PC-3 (cell line): ENCODE measurements around the gene RAB7B. TPM values are rescaled to one million over a fixed set of nuclear protein-coding genes. Genes with fewer than 3 reads are reported as not detected.

Source experiments
- ATAC-seq: fragments of 200-7000 bp; cut with Tn5 transposase; 2 replicates; pipeline ENCODE4 v1.9.1; 2020; ENCODE audit warnings: mild to moderate bottlenecking, moderate library complexity
- BruUV-seq: library from RNA; stranded (reverse); fragments of 400-500 nt; replicated peaks from 2 replicates; lab custom pipeline; 2021; lab: Mats Ljungman, UMichigan
- CTCF ChIA-PET: fragments of 300-600 bp; sonication (Branson Sonifier 250); formaldehyde crosslinking; loops from one replicate; lab custom pipeline; 2022; ENCODE audit warnings: antibody characterized with exemption; lab: Charles Lee
- POLR2A ChIA-PET: fragments of 300-600 bp; sonication (Branson Sonifier 250); formaldehyde crosslinking; loops from one replicate; lab custom pipeline; 2022; ENCODE audit warnings: antibody characterized with exemption; ENCODE audit not compliant: unreplicated experiment; lab: Charles Lee
- DNase-seq: peaks from one replicate; pipeline ENCODE4 v3.0.0-alpha.2; 2015
- H2AFZ ChIP-seq: fragments of 300-600 bp; sonication (generic); 2 replicates; pipeline ENCODE4 v1.6.0; 2016; ENCODE audit warnings: antibody characterized with exemption, low read length
- H3F3A ChIP-seq: fragments of 300-600 bp; sonication (generic); one replicate; pipeline ENCODE4 v1.6.0; 2017; ENCODE audit warnings: antibody characterized with exemption, low read length, control low read depth, mild to moderate bottlenecking; ENCODE audit not compliant: unreplicated experiment
- H3K27ac ChIP-seq: fragments of 300-600 bp; sonication (generic); 2 replicates; pipeline ENCODE4 v1.5.1; 2016; ENCODE audit warnings: mild to moderate bottlenecking, low read length
- H3K27me3 ChIP-seq: fragments of 300-600 bp; sonication (generic); 2 replicates; pipeline ENCODE4 v1.6.1; 2016; ENCODE audit warnings: low read length, mixed read lengths
- H3K36me3 ChIP-seq: fragments of 300-600 bp; sonication (generic); 2 replicates; pipeline ENCODE4 v1.6.1; 2016; ENCODE audit warnings: low read depth, mixed run types, low read length, mixed read lengths
- H3K4me1 ChIP-seq: fragments of 300-600 bp; sonication (generic); 2 replicates; pipeline ENCODE4 v1.5.1; 2016; ENCODE audit warnings: low read length; ENCODE audit not compliant: insufficient read depth
- H3K4me2 ChIP-seq: fragments of 300-600 bp; sonication (generic); 2 replicates; pipeline ENCODE4 v1.6.0; 2016; ENCODE audit warnings: low read length
- H3K4me3 ChIP-seq: fragments of 300-600 bp; sonication (generic); 2 replicates; pipeline ENCODE4 v1.5.1; 2016; ENCODE audit warnings: mild to moderate bottlenecking, low read length, mixed read lengths
- H3K79me2 ChIP-seq: fragments of 300-600 bp; sonication (generic); 2 replicates; pipeline ENCODE4 v1.6.1; 2017; ENCODE audit warnings: low read length, mixed read lengths
- H3K9ac ChIP-seq: fragments of 300-600 bp; sonication (generic); 2 replicates; pipeline ENCODE4 v1.6.0; 2016; ENCODE audit warnings: mild to moderate bottlenecking, low read length
- H3K9me2 ChIP-seq: fragments of 300-600 bp; sonication (generic); replicated peaks from 2 replicates; pipeline ENCODE4 v1.6.1; 2016; ENCODE audit warnings: mixed run types, low read length, mixed read lengths
- H3K9me3 ChIP-seq: fragments of 300-600 bp; sonication (generic); 2 replicates; pipeline ENCODE4 v1.6.1; 2016; ENCODE audit warnings: low read length, mixed read lengths
- H4K20me1 ChIP-seq: fragments of 300-600 bp; sonication (generic); 2 replicates; pipeline ENCODE4 v1.6.1; 2016; ENCODE audit warnings: low read length, mixed read lengths
- CTCF ChIP-seq: fragments of 300-600 bp; sonication (generic); conservative IDR thresholded peaks from 2 replicates; pipeline ENCODE4 v1.5.1; 2017; ENCODE audit warnings: antibody characterized with exemption, low read depth, mild to moderate bottlenecking, low read length
- EZH2 ChIP-seq: fragments of 300-600 bp; sonication (generic); IDR thresholded peaks from one replicate; pipeline ENCODE4 v1.6.1; 2017; ENCODE audit warnings: antibody characterized with exemption, mild to moderate bottlenecking, low read length; ENCODE audit not compliant: unreplicated experiment
- EZH2phosphoT487 ChIP-seq: fragments of 300-600 bp; sonication (generic); IDR thresholded peaks from 2 replicates; pipeline ENCODE4 v1.6.1; 2018; ENCODE audit warnings: mild to moderate bottlenecking, antibody characterized with exemption, low read length, borderline replicate concordance
- intact Hi-C: fragments of 100-400 bp; cut with micrococcal nuclease; formaldehyde crosslinking; loops from 2 replicates; pipeline ENCODE4 v1.9.0; 2023
- total RNA-seq: library from RNA; depleted of rRNA; stranded (reverse); fragments of >200 nt; gene quantifications from 2 replicates; pipeline ENCODE4 v1.2.3, GENCODE V29; 2014

Gene RAB7B
- total RNA-seq, 1 experiment from 2014 or later = not detected

- no peaks in the 10 kb centered on the region for H3K27me3 ChIP-seq
- H3K9ac ChIP-seq = no peak overlapping the region
- no peak overlapping the region for H3K27ac ChIP-seq
- CTCF ChIA-PET = no interaction called here
- POLR2A ChIA-PET = no interaction called here
- no peaks in the 10 kb centered on the region for H3K79me2 ChIP-seq
- no peak overlapping the region for H3K4me3 ChIP-seq
- intact Hi-C loops = no loop called here
- peaks cover 30% of the 10 kb centered on the region for H3K4me1 ChIP-seq
- no peaks in the 10 kb centered on the region for H3F3A ChIP-seq
- H4K20me1 ChIP-seq = no peaks in the 10 kb centered on the region
- TF ChIP-seq EZH2 (no peak), EZH2phosphoT487 (no peak), CTCF (no peak)
- DNase-seq (no peak), ATAC-seq (no peak)
- H3K9me2 ChIP-seq = no peaks in the 10 kb centered on the region
- H3K9me3 ChIP-seq = no peaks in the 10 kb centered on the region
- no peak overlapping the region for H3K4me2 ChIP-seq
- no peak overlapping the region for H2AFZ ChIP-seq
- no peaks in the 10 kb centered on the region for H3K36me3 ChIP-seq
- BruUV-seq = no TSS peak
Measured at GRCh38 chr1:205929496-205930194, 73.5 kb downstream of the RAB7B start.

GRCh38 chr1:205928317-205928716 is 74.9 kb downstream of the RAB7B start:
- intact Hi-C loops = no loop called here
- H3K27ac ChIP-seq = no peak overlapping the region
- BruUV-seq = no TSS peak
- ChIA-PET CTCF (no interaction called here), POLR2A (no interaction called here)
- peaks cover 17% of the 10 kb centered on the region for H3K4me1 ChIP-seq
- H3K4me2 ChIP-seq = no peak overlapping the region
- H3F3A ChIP-seq = no peaks in the 10 kb centered on the region
- H3K36me3 ChIP-seq = no peaks in the 10 kb centered on the region
- no peak for TF ChIP-seq EZH2
- no peak for TF ChIP-seq CTCF
- TF ChIP-seq EZH2phosphoT487 = no peak
- no peak overlapping the region for H3K4me3 ChIP-seq
- ATAC-seq = no peak
- no peaks in the 10 kb centered on the region for H4K20me1 ChIP-seq
- H3K79me2 ChIP-seq = no peaks in the 10 kb centered on the region
- no peaks in the 10 kb centered on the region for H3K27me3 ChIP-seq
- H3K9me3 ChIP-seq = no peaks in the 10 kb centered on the region
- no peaks in the 10 kb centered on the region for H3K9me2 ChIP-seq
- no peak overlapping the region for H2AFZ ChIP-seq
- H3K9ac ChIP-seq = no peak overlapping the region
- no peak for DNase-seq

DNA sequence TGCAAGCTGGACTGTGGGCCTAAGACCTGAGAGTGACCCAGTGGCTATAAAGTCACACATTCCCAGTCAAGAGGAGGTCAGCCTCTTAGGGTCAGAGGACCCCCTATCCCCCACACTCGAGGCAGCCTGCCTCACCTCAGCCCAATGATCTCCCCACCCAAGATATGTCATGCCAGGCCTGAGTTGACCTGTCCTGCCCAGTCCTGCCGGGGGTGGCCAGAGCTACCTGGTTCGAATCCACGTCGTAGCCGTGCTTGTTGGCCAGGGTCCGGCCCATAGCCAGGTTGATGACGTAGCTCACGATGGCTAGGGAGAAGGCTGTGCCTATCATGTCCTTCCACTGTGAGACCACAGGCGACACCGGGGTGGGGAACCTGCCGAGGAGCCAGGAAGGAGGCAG is 75.5 kb downstream of the RAB7B start:
- ChIA-PET CTCF (no interaction called here), POLR2A (no interaction called here)
- no peak for ATAC-seq

More for the DNA sequence above, 75.5 kb downstream of the RAB7B start:
- peaks cover 12% of the 10 kb centered on the region for H3K4me1 ChIP-seq
- H3K36me3 ChIP-seq = no peaks in the 10 kb centered on the region
- TF ChIP-seq EZH2 = no peak
- TF ChIP-seq CTCF = no peak
- TF ChIP-seq EZH2phosphoT487 = no peak
- no peak for DNase-seq
- no peak overlapping the region for H3K4me2 ChIP-seq
- no peak overlapping the region for H3K9ac ChIP-seq
- no peaks in the 10 kb centered on the region for H3K79me2 ChIP-seq
- H3K27ac ChIP-seq = no peak overlapping the region
- no peaks in the 10 kb centered on the region for H3K9me2 ChIP-seq
- no peaks in the 10 kb centered on the region for H3K9me3 ChIP-seq
- BruUV-seq = no TSS peak
- no peaks in the 10 kb centered on the region for H3K27me3 ChIP-seq
- intact Hi-C loops = no loop called here
- H3F3A ChIP-seq = no peaks in the 10 kb centered on the region
- no peak overlapping the region for H3K4me3 ChIP-seq
- no peaks in the 10 kb centered on the region for H4K20me1 ChIP-seq
- H2AFZ ChIP-seq = no peak overlapping the region
